Smooth muscle cell (in vitro differentiated cells): Measurements from ENCODE around the gene KRT5. TPM values are rescaled to one million over a fixed set of nuclear protein-coding genes. Genes with fewer than 3 reads are reported as not detected.
"Not testable (repeated sequence)": the region's sequence is repeated elsewhere in the genome, so short reads cannot be mapped to it uniquely, and the experiment has no call there.

Source experiments
- DNase-seq: peaks from one replicate; lab custom pipeline; 2025; ENCODE audit not compliant: unreplicated experiment; lab: John Stamatoyannopoulos, UW
- H2AFZ ChIP-seq: fragments of 200-600 bp; sonication (generic); 2 replicates; pipeline ENCODE4 v1.6.0; 2016; ENCODE audit warnings: antibody characterized with exemption, low read depth, mild to moderate bottlenecking
- H3F3A ChIP-seq: fragments of 200-600 bp; sonication (generic); 2 replicates; pipeline ENCODE4 v1.6.0; 2017; ENCODE audit warnings: antibody characterized with exemption, low read depth
- H3K27ac ChIP-seq: fragments of 200-600 bp; sonication (generic); 2 replicates; pipeline ENCODE4 v1.5.1; 2016; ENCODE audit warnings: low read depth, mild to moderate bottlenecking
- H3K27me3 ChIP-seq: fragments of 200-600 bp; sonication (generic); 2 replicates; pipeline ENCODE4 v1.6.1; 2016; ENCODE audit warnings: low read depth, mild to moderate bottlenecking
- H3K36me3 ChIP-seq: fragments of 200-600 bp; sonication (generic); 2 replicates; pipeline ENCODE4 v1.5.1; 2016; ENCODE audit warnings: low read depth
- H3K4me1 ChIP-seq: fragments of 200-600 bp; sonication (generic); 2 replicates; pipeline ENCODE4 v1.5.1; 2016; ENCODE audit warnings: low read depth
- H3K4me2 ChIP-seq: fragments of 200-600 bp; sonication (generic); 2 replicates; pipeline ENCODE4 v1.6.0; 2016; ENCODE audit warnings: mild to moderate bottlenecking
- H3K4me3 ChIP-seq: fragments of 200-600 bp; sonication (generic); 2 replicates; pipeline ENCODE4 v1.5.1; 2016; ENCODE audit warnings: mild to moderate bottlenecking
- H3K79me2 ChIP-seq: fragments of 200-600 bp; sonication (generic); 2 replicates; pipeline ENCODE4 v1.6.0; 2016; ENCODE audit warnings: low read depth, mild to moderate bottlenecking
- H3K9ac ChIP-seq: fragments of 200-600 bp; sonication (generic); 2 replicates; pipeline ENCODE4 v1.6.0; 2016; ENCODE audit warnings: low read depth
- H3K9me3 ChIP-seq: fragments of 200-600 bp; sonication (generic); replicated peaks from 2 replicates; pipeline ENCODE4 v1.5.1; 2016; ENCODE audit warnings: low read depth
- H4K20me1 ChIP-seq: fragments of 200-600 bp; sonication (generic); 2 replicates; pipeline ENCODE4 v1.6.0; 2016; ENCODE audit warnings: low read depth
- WGBS: methylation state at CpG from one replicate; pipeline ENCODE4 v1.1.7; 2016; ENCODE audit warnings: low lambda C conversion rate; 5-methylcytosine and 5-hydroxymethylcytosine counted together
- polyA plus RNA-seq: library from polyadenylated mRNA; unstranded; fragments of >200 nt; fragmentation: Nextera tagmentation; extraction: Ambion mirVana; gene quantifications from 2 replicates; pipeline ENCODE4 v1.2.1, GENCODE V29; 2016
- total RNA-seq: library from RNA; depleted of rRNA; stranded (reverse); fragments of >200 nt; gene quantifications from 2 replicates; pipeline ENCODE4 v1.2.3, GENCODE V29; 2014
- TF ChIP-seq, protein P1 (sequence below): fragments of 200-600 bp; sonication (generic); IDR thresholded peaks from 2 replicates; pipeline ENCODE4 v1.5.1; 2017; ENCODE audit warnings: borderline replicate concordance, mild to moderate bottlenecking, antibody characterized with exemption; ENCODE audit not compliant: insufficient read depth, poor library complexity, severe bottlenecking

KRT5 gene
- total and polyA plus RNA-seq, 2 experiments from 2014 or later: 67.2 to 209 TPM

DNA sequence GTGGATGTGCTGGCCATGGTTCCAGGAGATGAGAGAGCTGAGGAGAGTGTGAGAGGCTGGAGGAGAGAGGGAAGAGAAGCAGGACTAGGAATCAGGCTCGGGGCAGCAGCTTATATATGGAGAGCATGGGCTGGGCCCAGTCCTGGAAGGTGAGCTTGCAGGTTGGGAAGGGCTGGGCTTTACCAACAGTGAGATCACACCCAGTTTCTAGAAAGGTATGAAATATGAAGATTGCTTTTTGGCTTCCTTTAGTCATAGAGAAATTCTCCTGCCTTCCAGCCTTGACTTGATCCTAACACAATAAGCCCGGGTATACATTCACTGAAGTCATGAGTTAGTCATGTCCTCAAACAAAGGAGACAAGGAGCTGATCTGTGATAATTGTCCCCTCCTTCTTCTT is 27.0 kb downstream of the KRT5 start, which contains the start of gene KRT6A:
Gene KRT6A, minus strand, starts transcription at position 86 of the 400 bp plus-strand sequence. Its CDS starts 69 bp downstream, at position 17.
- WGBS: 91% methylated on average over 2 of the region's 2 CpGs
- no peaks in the 10 kb centered on the region for H3K9me3 ChIP-seq
- no peaks in the 10 kb centered on the region for H3F3A ChIP-seq
- DNase-seq: no peak
- TF ChIP-seq, protein P1, sequence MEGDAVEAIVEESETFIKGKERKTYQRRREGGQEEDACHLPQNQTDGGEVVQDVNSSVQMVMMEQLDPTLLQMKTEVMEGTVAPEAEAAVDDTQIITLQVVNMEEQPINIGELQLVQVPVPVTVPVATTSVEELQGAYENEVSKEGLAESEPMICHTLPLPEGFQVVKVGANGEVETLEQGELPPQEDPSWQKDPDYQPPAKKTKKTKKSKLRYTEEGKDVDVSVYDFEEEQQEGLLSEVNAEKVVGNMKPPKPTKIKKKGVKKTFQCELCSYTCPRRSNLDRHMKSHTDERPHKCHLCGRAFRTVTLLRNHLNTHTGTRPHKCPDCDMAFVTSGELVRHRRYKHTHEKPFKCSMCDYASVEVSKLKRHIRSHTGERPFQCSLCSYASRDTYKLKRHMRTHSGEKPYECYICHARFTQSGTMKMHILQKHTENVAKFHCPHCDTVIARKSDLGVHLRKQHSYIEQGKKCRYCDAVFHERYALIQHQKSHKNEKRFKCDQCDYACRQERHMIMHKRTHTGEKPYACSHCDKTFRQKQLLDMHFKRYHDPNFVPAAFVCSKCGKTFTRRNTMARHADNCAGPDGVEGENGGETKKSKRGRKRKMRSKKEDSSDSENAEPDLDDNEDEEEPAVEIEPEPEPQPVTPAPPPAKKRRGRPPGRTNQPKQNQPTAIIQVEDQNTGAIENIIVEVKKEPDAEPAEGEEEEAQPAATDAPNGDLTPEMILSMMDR: no peak
- H4K20me1 ChIP-seq: no peaks in the 10 kb centered on the region
- H3K27me3 ChIP-seq: peaks cover 16% of the 10 kb centered on the region
- H3K27ac ChIP-seq: peak within 1 kb of the TSS; percentile 93
- H3K79me2 ChIP-seq: no peaks in the 10 kb centered on the region
- H2AFZ ChIP-seq: no peak within 1 kb of the TSS
- H3K36me3 ChIP-seq: no peaks in the 10 kb centered on the region
- H3K4me2 ChIP-seq: peak within 1 kb of the TSS; percentile 21
- H3K4me3 ChIP-seq: no peak within 1 kb of the TSS
- peaks cover 19% of the 10 kb centered on the region for H3K4me1 ChIP-seq
- H3K9ac ChIP-seq: peak within 1 kb of the TSS; percentile 31

DNA sequence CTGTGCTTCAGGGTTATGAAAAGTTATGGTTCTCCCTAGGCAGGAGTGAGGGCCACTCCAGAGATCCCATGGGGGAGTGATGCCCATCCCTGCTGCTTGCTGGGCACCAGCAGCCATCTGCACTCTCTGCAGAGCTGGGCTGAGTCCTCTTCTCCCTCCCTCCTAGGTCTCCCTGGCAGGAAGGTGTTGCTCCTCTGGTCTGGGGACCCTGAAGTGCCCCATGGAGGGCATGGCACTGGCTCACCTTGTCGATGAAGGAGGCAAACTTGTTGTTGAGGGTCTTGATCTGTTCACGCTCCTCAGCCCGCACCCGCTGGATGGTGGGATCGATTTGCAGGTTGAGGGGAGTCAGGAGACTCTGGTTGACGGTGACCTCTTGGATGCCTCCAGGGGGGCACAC is 27.8 kb downstream of the KRT5 start:
- H2AFZ ChIP-seq, H3F3A ChIP-seq, H3K79me2 ChIP-seq, H3K36me3 ChIP-seq, H3K9me3 ChIP-seq, H4K20me1 ChIP-seq, DNase-seq, H3K4me3 ChIP-seq: not testable (repeated sequence)
- 96% methylated on average over 6 of the region's 6 CpGs for WGBS
- peak overlapping the region; percentile 21 for H3K4me2 ChIP-seq
- peak overlapping the region; percentile 31 for H3K9ac ChIP-seq
- H3K27me3 ChIP-seq: peaks cover 16% of the 10 kb centered on the region
- peaks cover 19% of the 10 kb centered on the region for H3K4me1 ChIP-seq
- peak overlapping the region; percentile 12 for H3K27ac ChIP-seq

DNA sequence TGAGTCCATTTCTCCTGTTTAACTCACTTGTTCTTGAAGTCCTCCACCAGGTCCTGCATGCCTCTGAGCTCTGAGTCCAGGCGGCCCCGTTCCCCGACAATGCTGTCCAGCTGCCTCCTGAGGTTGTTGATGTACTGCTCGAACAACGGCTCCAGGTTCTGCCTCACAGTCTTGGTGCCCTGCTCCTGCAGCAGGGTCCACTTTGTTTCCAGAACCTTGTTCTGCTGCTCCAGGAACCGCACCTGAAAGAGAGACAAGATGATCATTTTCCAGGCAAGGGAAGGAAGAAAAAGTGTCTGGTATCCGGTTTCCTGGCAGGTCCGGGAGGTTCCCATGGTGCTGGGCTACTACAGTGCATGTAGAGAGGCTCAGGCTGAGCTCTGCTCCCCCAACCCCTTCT is 28.7 kb downstream of the KRT5 start:
- not testable (repeated sequence) for H3K79me2 ChIP-seq, H3F3A ChIP-seq, H2AFZ ChIP-seq, H4K20me1 ChIP-seq, H3K9me3 ChIP-seq, DNase-seq, H3K4me3 ChIP-seq, H3K36me3 ChIP-seq
- peak overlapping the region; percentile 21 for H3K4me2 ChIP-seq
- peak overlapping the region; percentile 31 for H3K9ac ChIP-seq
- H3K27ac ChIP-seq: peak overlapping the region; percentile 12
- H3K4me1 ChIP-seq: peaks cover 13% of the 10 kb centered on the region
- 90% methylated on average over 8 of the region's 8 CpGs for WGBS
- peaks cover 16% of the 10 kb centered on the region for H3K27me3 ChIP-seq

DNA sequence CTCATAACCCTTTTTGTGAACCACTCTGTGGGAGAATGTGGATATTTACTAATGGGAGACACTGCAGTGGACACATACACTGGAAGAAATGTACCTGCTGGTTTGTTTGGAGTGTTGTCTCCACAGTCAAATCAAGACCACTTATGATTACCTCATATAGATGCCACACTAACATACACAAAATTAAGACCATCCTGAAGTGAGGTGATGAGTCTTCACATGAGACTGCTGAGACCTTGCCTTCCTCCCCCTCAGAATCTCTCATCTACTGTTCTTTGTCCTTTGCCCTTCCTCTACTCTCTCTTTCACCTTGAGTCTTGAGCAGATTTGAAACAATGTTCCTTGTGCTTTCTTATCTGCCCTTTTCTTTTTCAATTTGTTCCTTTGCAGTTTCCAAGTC is 31.5 kb downstream of the KRT5 start:
- Histone ChIP-seq H3K9ac (no peak overlapping the region), H3K4me1 (no peaks in the 10 kb centered on the region), H3K79me2 (no peaks in the 10 kb centered on the region), H3K27ac (no peak overlapping the region), H4K20me1 (no peaks in the 10 kb centered on the region), H3K36me3 (no peaks in the 10 kb centered on the region), H3K4me2 (no peak overlapping the region), H2AFZ (no peak overlapping the region), H3F3A (no peaks in the 10 kb centered on the region), H3K4me3 (no peak overlapping the region), H3K27me3 (peaks cover 16% of the 10 kb centered on the region), H3K9me3 (no peaks in the 10 kb centered on the region)
- no peak for DNase-seq
- TF ChIP-seq, protein P1: no peak

DNA sequence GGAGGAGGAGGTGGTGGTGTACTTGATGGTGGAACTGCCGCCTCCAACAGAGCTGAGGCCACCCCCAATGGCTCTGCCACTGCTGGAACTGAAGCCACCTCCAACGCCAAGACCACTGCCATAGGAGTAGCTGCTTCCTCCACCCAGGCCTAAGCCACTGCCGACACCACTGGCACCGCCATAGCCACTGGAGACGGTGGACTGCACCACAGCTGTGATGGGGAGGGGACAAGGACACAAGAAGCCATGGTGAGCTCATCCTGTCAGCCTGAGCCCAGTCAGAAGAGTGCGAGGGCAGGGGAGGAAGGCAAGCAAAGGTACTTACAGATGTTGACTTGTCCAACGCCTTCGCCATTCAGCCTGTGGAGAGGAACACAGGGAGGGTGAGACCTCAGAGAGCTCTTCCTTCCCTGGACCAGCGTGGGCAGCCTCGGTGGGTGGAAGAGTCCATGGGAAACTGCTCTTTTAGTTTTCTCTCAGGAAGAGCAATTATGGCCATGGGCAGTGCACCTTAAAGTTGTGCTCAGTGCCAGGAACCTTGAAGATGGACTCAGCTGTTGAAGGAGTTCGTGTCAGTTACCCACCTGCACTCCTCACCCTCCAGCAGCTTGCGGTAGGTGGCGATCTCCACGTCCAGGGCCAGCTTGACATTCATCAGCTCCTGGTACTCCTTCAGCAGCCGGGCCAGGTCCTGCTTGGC is 32.3 kb downstream of the KRT5 start:
- not testable (repeated sequence) for H3K4me1 ChIP-seq, H3K9ac ChIP-seq, H3F3A ChIP-seq, H3K27ac ChIP-seq, H3K36me3 ChIP-seq, H3K4me2 ChIP-seq, H3K79me2 ChIP-seq, H4K20me1 ChIP-seq, H3K4me3 ChIP-seq, H3K9me3 ChIP-seq, DNase-seq, H2AFZ ChIP-seq
- 87% methylated on average over 13 of the region's 15 CpGs for WGBS
- peaks cover 21% of the 10 kb centered on the region for H3K27me3 ChIP-seq
